AG04450 (cell line): ENCODE measurements around the gene ERO1B. TPM values are rescaled to one million over a fixed set of nuclear protein-coding genes. Genes with fewer than 3 reads are reported as not detected.

Source experiments
- CTCF ChIA-PET: fragments of 300-600, 350-600 bp; formaldehyde crosslinking; extraction: SDS; loops from one replicate; lab custom pipeline; 2022; ENCODE audit warnings: antibody characterized with exemption, inconsistent platforms; lab: Charles Lee
- POLR2A ChIA-PET: fragments of 350-600 bp; formaldehyde crosslinking; extraction: SDS; loops from one replicate; lab custom pipeline; 2021; ENCODE audit warnings: antibody characterized with exemption, inconsistent platforms; lab: Yijun Ruan, JAX
- DNase-seq: peaks from one replicate; pipeline ENCODE4 v3.0.0-alpha.2; 2011; ENCODE audit warnings: low read depth, low spot score
- H3K27ac ChIP-seq: one replicate; pipeline ENCODE4 v1.5.1; 2012; ENCODE audit warnings: low read depth, low read length, control low read depth
- H3K27me3 ChIP-seq: one replicate; pipeline ENCODE4 v1.6.0; 2012; ENCODE audit warnings: low read length; ENCODE audit not compliant: control insufficient read depth, insufficient read depth
- H3K4me3 ChIP-seq: 2 replicates; pipeline ENCODE4 v1.5.1; 2011; ENCODE audit warnings: mild to moderate bottlenecking, low read depth, low read length, control low read depth
- H3K9me3 ChIP-seq: 2 replicates; pipeline ENCODE4 v1.5.1; 2012; ENCODE audit warnings: low read length; ENCODE audit not compliant: control insufficient read depth, insufficient read depth
- CTCF ChIP-seq: IDR thresholded peaks from 2 replicates; pipeline ENCODE4 v1.5.1; 2011; ENCODE audit warnings: low read depth, low read length, control low read depth, inconsistent platforms
- polyA plus RNA-seq: library from polyadenylated mRNA; depleted of rRNA; stranded (reverse); fragments of >200 nt; gene quantifications from 2 replicates; pipeline ENCODE4 v1.2.3, GENCODE V29; 2011

The ERO1B gene
- polyA plus RNA-seq, 1 experiment: 2.2 TPM

GRCh38 chr1:236251587-236251986, 30.2 kb downstream of the ERO1B start:
- no peaks in the 10 kb centered on the region for H3K9me3 ChIP-seq
- CTCF ChIA-PET: no interaction called here

GRCh38 chr1:236247286-236247685, 34.5 kb downstream of the ERO1B start:
- no peak for TF ChIP-seq CTCF
- CTCF ChIA-PET: no interaction called here
- POLR2A ChIA-PET: no interaction called here
- Histone ChIP-seq H3K9me3 (no peaks in the 10 kb centered on the region), H3K27ac (no peak overlapping the region), H3K27me3 (no peaks in the 10 kb centered on the region), H3K4me3 (no peak overlapping the region)
- DNase-seq: no peak

More at GRCh38 chr1:236251587-236251986, 30.2 kb downstream of the ERO1B start:
- Histone ChIP-seq H3K4me3 (no peak overlapping the region), H3K27me3 (no peaks in the 10 kb centered on the region), H3K27ac (no peak overlapping the region)
- DNase-seq: no peak
- POLR2A ChIA-PET: no interaction called here
- no peak for TF ChIP-seq CTCF

GRCh38 chr1:236242568-236242967, 39.2 kb downstream of the ERO1B start:
- Histone ChIP-seq H3K9me3 (no peaks in the 10 kb centered on the region), H3K27me3 (no peaks in the 10 kb centered on the region), H3K4me3 (no peak overlapping the region), H3K27ac (no peak overlapping the region)
- ChIA-PET CTCF (no interaction called here), POLR2A (no interaction called here)
- DNase-seq: no peak
- TF ChIP-seq CTCF: no peak

GRCh38 chr1:236240675-236241074, 41.1 kb downstream of the ERO1B start:
- ChIA-PET POLR2A (no interaction called here), CTCF (no interaction called here)
- Histone ChIP-seq H3K27me3 (no peaks in the 10 kb centered on the region), H3K4me3 (no peak overlapping the region), H3K27ac (no peak overlapping the region), H3K9me3 (no peaks in the 10 kb centered on the region)
- TF ChIP-seq CTCF: no peak
- no peak for DNase-seq

GRCh38 chr1:236239092-236239585, 42.6 kb downstream of the ERO1B start:
- Histone ChIP-seq H3K27me3 (no peaks in the 10 kb centered on the region), H3K27ac (no peak overlapping the region), H3K4me3 (no peak overlapping the region), H3K9me3 (no peaks in the 10 kb centered on the region)
- ChIA-PET CTCF (interaction anchor here (0.6 to 0.7 kb wide), 4 partner anchors 10 to 1918 kb away, joined by 4 to 9 read pairs (median 6); no protein-coding TSS in a partner anchor), POLR2A (no interaction called here)
- no peak for TF ChIP-seq CTCF
- DNase-seq: no peak
